H1 (cell line): Measurements from ENCODE around the gene HYDIN. TPM values are rescaled to one million over a fixed set of nuclear protein-coding genes. Genes with fewer than 3 reads are reported as not detected.

Source experiments
- ASH2L ChIP-seq: fragments of 200-600, 300-600 bp; sonication (generic); IDR thresholded peaks from one replicate; pipeline ENCODE4 v1.7.1; 2017; ENCODE audit warnings: low read length
- BCL11A ChIP-seq, 2 experiments: IDR thresholded peaks; one replicate each; pipeline ENCODE4 v1.6.1; 2011; ENCODE audit warnings: low read depth in 2 of 2, low read length in 2 of 2, mild to moderate bottlenecking in 2 of 2
- BRCA1 ChIP-seq: IDR thresholded peaks from 2 replicates; pipeline ENCODE4 v1.6.1; 2012; ENCODE audit warnings: low read depth, low read length, improper control_type of control experiment
- CHD1 ChIP-seq: IDR thresholded peaks from 2 replicates; pipeline ENCODE4 v1.6.1; 2012; ENCODE audit warnings: low read depth, low read length, improper control_type of control experiment
- CHD7 ChIP-seq: fragments of 300-600 bp; sonication (generic); IDR thresholded peaks from 2 replicates; pipeline ENCODE4 v1.7.1; 2012; ENCODE audit warnings: low read length, moderate library complexity, mild to moderate bottlenecking, inconsistent platforms; ENCODE audit not compliant: insufficient replicate concordance
- EGR1 ChIP-seq: IDR thresholded peaks from 2 replicates; pipeline ENCODE4 v1.6.1; 2011; ENCODE audit warnings: low read depth, low read length, borderline replicate concordance
- EZH2 ChIP-seq: fragments of 200-600 bp; sonication (generic); IDR thresholded peaks from 2 replicates; pipeline ENCODE4 v1.7.1; 2012; ENCODE audit warnings: low read depth, mild to moderate bottlenecking, moderate library complexity, low read length, inconsistent platforms; ENCODE audit not compliant: severe bottlenecking
- PHF8 ChIP-seq: fragments of 200-600 bp; sonication (generic); conservative IDR thresholded peaks from 2 replicates; pipeline ENCODE4 v1.7.1; 2012; ENCODE audit warnings: low read depth, mild to moderate bottlenecking, inconsistent platforms, low read length, moderate library complexity
- RAD21 ChIP-seq, 2 experiments: IDR thresholded peaks in 1 of 2; conservative IDR thresholded peaks in 1 of 2; 2 replicates each; pipeline ENCODE4 v1.6.1; 2011; ENCODE audit warnings: low read depth in 2 of 2, low read length in 2 of 2, improper control_type of control experiment in 1 of 2, inconsistent platforms in 1 of 2, mild to moderate bottlenecking in 1 of 2, moderate library complexity in 1 of 2
- SIN3A ChIP-seq, 2 experiments: IDR thresholded peaks in 1 of 2; conservative IDR thresholded peaks in 1 of 2; 2 replicates each; pipeline ENCODE4 v1.6.1; 2011 to 2012; ENCODE audit warnings: low read length in 2 of 2, improper control_type of control experiment in 1 of 2, low read depth in 1 of 2, mild to moderate bottlenecking in 1 of 2
- TEAD4 ChIP-seq: IDR thresholded peaks from 2 replicates; pipeline ENCODE4 v1.6.1; 2012; ENCODE audit warnings: low read depth, low read length, inconsistent platforms, mixed read lengths
- YY1 ChIP-seq: IDR thresholded peaks from 2 replicates; pipeline ENCODE4 v1.6.1; 2011; ENCODE audit warnings: low read depth, mild to moderate bottlenecking, low read length
- polyA plus RNA-seq, 7 experiments: library from polyadenylated mRNA; depleted of rRNA in 3 of 7; stranded (reverse) in 5 of 7; unstranded in 2 of 7; fragments of >200 nt in 5 of 7; fragments of 200-250 nt in 2 of 7; gene quantifications; 1 replicate in 5 of 7; 2 replicates in 1 of 7; 4 replicates in 1 of 7; pipeline versions ENCODE4 v1.2.1 to v1.2.3, GENCODE V29; 2011 to 2013; ENCODE audit warnings: missing spikeins in 2 of 7, mixed read lengths in 2 of 7
- total RNA-seq: library from RNA; stranded (reverse); fragmentation: NEBNext Ultra II Directional; extraction: Animal tissue kit (Norgen Biotek cat#: 25700); gene quantifications from 2 replicates; pipeline ENCODE4 v1.2.1, GENCODE V29; 2021

HYDIN gene
- total and polyA plus RNA-seq, 2 of the 8 experiments (the other 6 are each of a cell fraction or from before 2014, with no cell fraction given), result 1.1 to 1.8 TPM

DNA sequence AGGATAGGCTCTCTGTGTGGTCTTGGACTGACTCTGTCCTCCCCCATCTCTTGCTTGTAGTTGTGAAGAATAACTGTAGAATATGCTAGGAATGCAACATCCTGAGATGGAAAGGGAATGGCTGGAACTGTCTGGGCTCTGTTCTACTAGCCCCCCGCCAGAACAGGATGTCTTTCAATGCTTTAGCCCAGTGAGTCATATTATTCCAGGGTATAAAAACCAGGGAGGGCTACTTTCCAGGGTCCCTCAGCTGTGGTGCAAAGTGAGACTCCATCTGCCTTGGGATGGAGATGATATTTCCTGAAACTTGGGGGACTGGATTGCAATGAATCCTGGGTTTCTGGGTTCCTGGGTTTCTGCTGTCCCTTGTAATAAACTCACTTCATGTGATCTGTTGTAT lies 32.1 kb downstream of the HYDIN start (continued):
- no peak for TF ChIP-seq CHD7
- TF ChIP-seq SIN3A (conservative IDR thresholded peaks at IDR 0.05 in 1 of 2, IDR thresholded peaks at IDR 0.05 in 1 of 2; ENCODE audit: low read depth in 1 of 2, low read length in 2 of 2), result no peak
- TF ChIP-seq CHD1, result no peak
- no peak for TF ChIP-seq BCL11A (IDR thresholded peaks at IDR 0.05; ENCODE audit: low read depth in 2 of 2, low read length in 2 of 2)
- no peak for TF ChIP-seq ASH2L
- TF ChIP-seq EZH2, result no peak
- no peak for TF ChIP-seq BRCA1
- no peak for TF ChIP-seq EGR1
- no peak for TF ChIP-seq YY1
- no peak for TF ChIP-seq PHF8
- TF ChIP-seq RAD21 (IDR thresholded peaks at IDR 0.05 in 1 of 2, conservative IDR thresholded peaks at IDR 0.05 in 1 of 2; ENCODE audit: low read depth in 2 of 2, low read length in 2 of 2), result no peak
- TF ChIP-seq TEAD4, result no peak
- TF ChIP-seq, all 59 proteins: peak for 0
